Testis (tissue), 3 donors: ENCODE measurements around the gene C11orf91. TPM values are rescaled to one million over a fixed set of nuclear protein-coding genes. Genes with fewer than 3 reads are reported as not detected.
A peak's percentile ranks its signal among the peaks of the same experiment; 100 is the strongest.

ENCODE experiments used
- DNase-seq: peaks from one replicate; pipeline ENCODE4 v3.0.0-alpha.2; 2019
- H3K27ac ChIP-seq, 2 donors: fragments of 200-600 bp; sonication (generic); one replicate each; pipeline ENCODE4 v1.5.1; 2019
- H3K27me3 ChIP-seq: fragments of 200-600 bp; sonication (generic); one replicate; pipeline ENCODE4 v1.5.1; 2019
- H3K36me3 ChIP-seq: fragments of 200-600 bp; sonication (generic); one replicate; pipeline ENCODE4 v1.5.1; 2017; ENCODE audit warnings: low read depth; ENCODE audit errors: missing control alignments
- H3K4me1 ChIP-seq: fragments of 200-600 bp; sonication (generic); one replicate; pipeline ENCODE4 v1.5.1; 2019
- H3K4me3 ChIP-seq, 2 donors: fragments of 200-600 bp; sonication (generic); one replicate each; pipeline ENCODE4 v1.5.1; 2017 to 2019
- H3K9me3 ChIP-seq: fragments of 200-600 bp; sonication (generic); one replicate; pipeline ENCODE4 v1.5.1; 2017
- POLR2A ChIP-seq: fragments of 450-650 bp; IDR thresholded peaks from one replicate; pipeline ENCODE4 v1.6.1; 2017; ENCODE audit warnings: antibody characterized with exemption, mild to moderate bottlenecking, moderate library complexity
- WGBS, 2 donors: methylation state at CpG; one replicate each; pipeline ENCODE4 v1.1.5; 2018; 5-methylcytosine and 5-hydroxymethylcytosine counted together
- intact Hi-C: fragments of 100-400 bp; cut with DNase I; formaldehyde crosslinking; loops from one replicate; pipeline ENCODE4 v1.15.1; 2023; ENCODE audit warnings: low total_unique reads
- polyA plus RNA-seq: library from polyadenylated mRNA; stranded (reverse); fragments of 350-450 nt; fragmentation: Illumina TruSeq; extraction: RNeasy Lipid Tissue Mini Kit (QIAGEN cat#74804); gene quantifications from one replicate; pipeline ENCODE4 v1.2.3, GENCODE V29; 2014; ENCODE audit warnings: low read depth, low replicate concordance; ENCODE audit not compliant: insufficient read depth
- total RNA-seq, 2 donors: library from RNA; depleted of rRNA; stranded (reverse); fragments of >200 nt; gene quantifications; one replicate each; pipeline ENCODE4 v1.2.3, GENCODE V29; 2016
- TF ChIP-seq, protein P1 (sequence below), 3 experiments: fragments of 450-650 bp in 2 of 3; fragments of 200-600 bp in 1 of 3; sonication (generic) in 1 of 3; IDR thresholded peaks; one replicate each; pipeline ENCODE4 v1.5.1; 2016 to 2019; ENCODE audit warnings: antibody characterized with exemption in 3 of 3, mild to moderate bottlenecking in 2 of 3, moderate library complexity in 1 of 3

C11orf91 gene
- total and polyA plus RNA-seq, 3 donors from 2014 or later = 0.81 to 12.8 TPM; not detected in 1

- H3K27ac ChIP-seq = peak overlapping the region; percentile 44 to 74
- no peaks in the 10 kb centered on the region for H3K27me3 ChIP-seq
- H3K9me3 ChIP-seq = no peaks in the 10 kb centered on the region
- H3K36me3 ChIP-seq = no peaks in the 10 kb centered on the region
- TF ChIP-seq, protein P1, sequence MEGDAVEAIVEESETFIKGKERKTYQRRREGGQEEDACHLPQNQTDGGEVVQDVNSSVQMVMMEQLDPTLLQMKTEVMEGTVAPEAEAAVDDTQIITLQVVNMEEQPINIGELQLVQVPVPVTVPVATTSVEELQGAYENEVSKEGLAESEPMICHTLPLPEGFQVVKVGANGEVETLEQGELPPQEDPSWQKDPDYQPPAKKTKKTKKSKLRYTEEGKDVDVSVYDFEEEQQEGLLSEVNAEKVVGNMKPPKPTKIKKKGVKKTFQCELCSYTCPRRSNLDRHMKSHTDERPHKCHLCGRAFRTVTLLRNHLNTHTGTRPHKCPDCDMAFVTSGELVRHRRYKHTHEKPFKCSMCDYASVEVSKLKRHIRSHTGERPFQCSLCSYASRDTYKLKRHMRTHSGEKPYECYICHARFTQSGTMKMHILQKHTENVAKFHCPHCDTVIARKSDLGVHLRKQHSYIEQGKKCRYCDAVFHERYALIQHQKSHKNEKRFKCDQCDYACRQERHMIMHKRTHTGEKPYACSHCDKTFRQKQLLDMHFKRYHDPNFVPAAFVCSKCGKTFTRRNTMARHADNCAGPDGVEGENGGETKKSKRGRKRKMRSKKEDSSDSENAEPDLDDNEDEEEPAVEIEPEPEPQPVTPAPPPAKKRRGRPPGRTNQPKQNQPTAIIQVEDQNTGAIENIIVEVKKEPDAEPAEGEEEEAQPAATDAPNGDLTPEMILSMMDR (IDR thresholded peaks at IDR 0.05) = no peak
- TF ChIP-seq POLR2A = no peak
- H3K4me1 ChIP-seq = peaks cover 18% of the 10 kb centered on the region
- peak; percentile 46 for DNase-seq
- 54 to 65% methylated on average over 8 of the region's 8 CpGs for WGBS, 2 donors
- H3K4me3 ChIP-seq = no peak overlapping the region
- intact Hi-C loops = no loop called here
These were observed 10.1 kb downstream of the C11orf91 start for GRCh38 chr11:33690290-33691065.

GRCh38 chr11:33689501-33689900, 11.1 kb downstream of the C11orf91 start:
- no peaks in the 10 kb centered on the region for H3K36me3 ChIP-seq
- 90 to 96% methylated on average over 7 to 8 of the region's 8 CpGs for WGBS, 2 donors
- no peak for TF ChIP-seq POLR2A
- TF ChIP-seq, protein P1 (IDR thresholded peaks at IDR 0.05) = no peak
- H3K4me3 ChIP-seq = no peak overlapping the region
- H3K9me3 ChIP-seq = no peaks in the 10 kb centered on the region
- no peak for DNase-seq
- intact Hi-C loops = loop anchor here (10.0 kb wide), 1 partner anchor 325 kb away; no protein-coding TSS in a partner anchor
- H3K27ac ChIP-seq = peak overlapping the region in 1 of 2 donors; percentile 74
- peaks cover 18% of the 10 kb centered on the region for H3K4me1 ChIP-seq
- no peaks in the 10 kb centered on the region for H3K27me3 ChIP-seq

DNA sequence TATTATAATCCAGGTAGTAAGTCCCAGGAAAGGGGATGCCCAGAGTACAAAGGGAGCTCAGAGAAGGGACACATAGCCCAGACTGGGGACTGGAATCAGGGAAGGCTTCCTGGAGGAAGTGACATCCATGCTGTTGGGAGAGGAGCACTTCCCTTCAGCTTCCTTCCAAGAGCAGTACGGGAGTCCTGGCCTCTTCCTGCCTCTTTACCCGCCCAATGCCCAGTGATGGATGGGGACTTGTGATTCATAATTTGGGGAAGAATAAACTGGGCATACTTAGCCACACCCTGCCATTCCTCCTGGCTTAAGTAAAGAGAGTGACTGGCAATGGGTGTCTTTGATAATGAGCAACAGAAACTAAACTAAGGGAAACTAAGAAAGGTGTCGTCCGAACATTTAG, 11.5 kb downstream of the C11orf91 start:
- 87 to 88% methylated on average over 4 of the region's 4 CpGs for WGBS, 2 donors

GRCh38 chr11:33687733-33688479, 12.7 kb downstream of the C11orf91 start:
- peak; percentile 80 for DNase-seq
- intact Hi-C loops = loop anchor here (10.0 kb wide), 1 partner anchor 323 kb away; no protein-coding TSS in a partner anchor
- Histone ChIP-seq H3K27me3 (no peaks in the 10 kb centered on the region), H3K4me1 (peaks cover 17% of the 10 kb centered on the region), H3K27ac (no peak overlapping the region), H3K36me3 (no peaks in the 10 kb centered on the region), H3K4me3 (no peak overlapping the region), H3K9me3 (no peaks in the 10 kb centered on the region)
- TF ChIP-seq, protein P1 (IDR thresholded peaks at IDR 0.05) = peak; percentile 63 to 75 (median 75)
- no peak for TF ChIP-seq POLR2A
- WGBS, 2 donors = 52 to 63% methylated on average over 2 of the region's 2 CpGs

More for the DNA sequence above, 11.5 kb downstream of the C11orf91 start:
- TF ChIP-seq POLR2A = no peak
- TF ChIP-seq, protein P1 (IDR thresholded peaks at IDR 0.05) = no peak
- intact Hi-C loops = loop anchor here (10.0 kb wide), 1 partner anchor 324 kb away; no protein-coding TSS in a partner anchor
- no peak overlapping the region for H3K4me3 ChIP-seq
- H3K4me1 ChIP-seq = peaks cover 18% of the 10 kb centered on the region
- H3K27ac ChIP-seq = no peak overlapping the region
- H3K27me3 ChIP-seq = no peaks in the 10 kb centered on the region
- DNase-seq = no peak
- H3K36me3 ChIP-seq = no peaks in the 10 kb centered on the region
- no peaks in the 10 kb centered on the region for H3K9me3 ChIP-seq
